HG03460 (cell line): Measurements from ENCODE around the gene INTS1.

ENCODE experiments used
- ATAC-seq: cut with Tn5 transposase; IDR thresholded peaks from one replicate; pipeline ENCODE4 v1.9.1; 2021; ENCODE audit not compliant: unreplicated experiment

The INTS1 gene

GRCh38 chr7:1466524-1467271 lies 37.5 kb downstream of the INTS1 start:
- ATAC-seq: no peak

- no peak for ATAC-seq
These were observed 39.5 kb downstream of the INTS1 start for GRCh38 chr7:1464694-1465093.

GRCh38 chr7:1463676-1464223 lies 40.4 kb downstream of the INTS1 start:
- no peak for ATAC-seq

- no peak for ATAC-seq
These were observed 42.4 kb downstream of the INTS1 start for GRCh38 chr7:1461646-1462375.

- ATAC-seq: no peak
These were observed 43.2 kb downstream of the INTS1 start for GRCh38 chr7:1460821-1461645.

GRCh38 chr7:1459920-1460820 lies 44.0 kb downstream of the INTS1 start:
- ATAC-seq: no peak

GRCh38 chr7:1459512-1459892 lies 44.7 kb downstream of the INTS1 start:
- ATAC-seq: peak; percentile 96

GRCh38 chr7:1458683-1459511 lies 45.3 kb downstream of the INTS1 start, which contains the start of gene MICALL2:
MICALL2 (minus strand) TSS chr7:1459470; CDS start chr7:1459326, 144 bp downstream.
- ATAC-seq: peak; percentile 8

- ATAC-seq: no peak
These were observed 46.1 kb downstream of the INTS1 start for GRCh38 chr7:1457949-1458682.

GRCh38 chr7:1457059-1457948 lies 46.9 kb downstream of the INTS1 start:
- no peak for ATAC-seq

- no peak for ATAC-seq
These were observed 48.2 kb downstream of the INTS1 start for GRCh38 chr7:1455955-1456354.

- no peak for ATAC-seq
These were observed 48.8 kb downstream of the INTS1 start for GRCh38 chr7:1455241-1455939.

- ATAC-seq: no peak
These were observed 49.6 kb downstream of the INTS1 start for GRCh38 chr7:1454542-1454941.

GRCh38 chr7:1452205-1452604 lies 52.0 kb downstream of the INTS1 start:
- ATAC-seq: no peak

- no peak for ATAC-seq
These were observed 53.2 kb downstream of the INTS1 start for GRCh38 chr7:1450987-1451386.

GRCh38 chr7:1450431-1450830 lies 53.8 kb downstream of the INTS1 start:
- ATAC-seq: no peak

- ATAC-seq: no peak
These were observed 54.2 kb downstream of the INTS1 start for GRCh38 chr7:1449951-1450350.
